Esophagus muscularis mucosa (tissue), 4 donors: ENCODE data around the gene SAMD3. TPM values are rescaled to one million over a fixed set of nuclear protein-coding genes. Genes with fewer than 3 reads are reported as not detected.
"Not testable (repeated sequence)": the region's sequence is repeated elsewhere in the genome, so short reads cannot be mapped to it uniquely, and the experiment has no call there.

Experiments
- DNase-seq: peaks from one replicate; pipeline ENCODE4 v3.0.0-alpha.2; 2017; ENCODE audit errors: extremely low spot score
- H3K27ac ChIP-seq, 4 donors: fragments of 200-600 bp; sonication (generic); replicated peaks in 1 of 4; 1 replicate in 3 of 4; 2 replicates in 1 of 4; pipeline ENCODE4 v1.5.1; 2016 to 2019; ENCODE audit warnings: mild to moderate bottlenecking in 1 of 4
- H3K27me3 ChIP-seq, 4 donors: fragments of 200-600 bp; sonication (generic); one replicate each; pipeline versions ENCODE4 v1.5.1 to v1.6.0; 2016 to 2019
- H3K36me3 ChIP-seq, 4 donors: fragments of 200-600 bp; sonication (generic); one replicate each; pipeline ENCODE4 v1.5.1; 2016 to 2019
- H3K4me1 ChIP-seq, 4 donors: fragments of 200-600 bp; sonication (generic); one replicate each; pipeline ENCODE4 v1.5.1; 2016 to 2019
- H3K4me3 ChIP-seq, 4 donors: fragments of 200-600 bp; sonication (generic); 1 replicate in 2 of 4; 2 replicates in 2 of 4; pipeline ENCODE4 v1.5.1; 2016 to 2019; ENCODE audit warnings: mild to moderate bottlenecking in 4 of 4, moderate library complexity in 1 of 4
- H3K9me3 ChIP-seq, 4 donors: fragments of 200-600 bp; sonication (generic); 1 replicate in 3 of 4; 2 replicates in 1 of 4; pipeline ENCODE4 v1.5.1; 2016 to 2019
- CTCF ChIP-seq, 3 experiments: fragments of 200-600 bp in 2 of 3; fragments of 450-650 bp in 1 of 3; sonication (generic) in 2 of 3; IDR thresholded peaks; one replicate each; pipeline ENCODE4 v1.5.1; 2017 to 2019; ENCODE audit warnings: antibody characterized with exemption in 3 of 3, mild to moderate bottlenecking in 2 of 3, moderate library complexity in 1 of 3
- EP300 ChIP-seq: sonication (generic); formaldehyde crosslinking; IDR thresholded peaks from one replicate; pipeline ENCODE4 v1.6.1; 2017; ENCODE audit warnings: antibody characterized with exemption
- POLR2A ChIP-seq: fragments of 450-650 bp; IDR thresholded peaks from one replicate; pipeline ENCODE4 v1.6.1; 2017; ENCODE audit warnings: antibody characterized with exemption, moderate library complexity, mild to moderate bottlenecking, low read depth
- POLR2AphosphoS5 ChIP-seq, 2 donors: sonication (generic); formaldehyde crosslinking; IDR thresholded peaks; one replicate each; pipeline ENCODE4 v1.6.1; 2017; ENCODE audit warnings: antibody characterized with exemption in 2 of 2
- WGBS: methylation state at CpG from one replicate; pipeline ENCODE4 v1.1.5; 2018; 5-methylcytosine and 5-hydroxymethylcytosine counted together
- intact Hi-C: fragments of 100-400 bp; cut with DNase I; formaldehyde crosslinking; loops from one replicate; pipeline ENCODE4 v1.15.1; 2023
- total RNA-seq, 4 donors: library from RNA; depleted of rRNA; stranded (reverse); fragments of >200 nt; gene quantifications; one replicate each; pipeline versions ENCODE4 v1.1.0 to v1.2.1, GENCODE V29; 2016

Gene SAMD3
- total RNA-seq, 4 donors from 2014 or later, result 0.39 to 2.7 TPM; not detected in 2

- DNase-seq, result no peak
- Histone ChIP-seq H3K36me3 (no peaks in the 10 kb centered on the region), H3K4me1 (no peaks in the 10 kb centered on the region), H3K27ac (no peak overlapping the region), H3K4me3 (no peak overlapping the region), H3K27me3 (no peaks in the 10 kb centered on the region), H3K9me3 (peaks cover 0 to 5% (median 0%) of the 10 kb centered on the region in 4 donors)
- 73% methylated on average over 7 of the region's 7 CpGs for WGBS
- TF ChIP-seq POLR2A, result no peak
- TF ChIP-seq EP300, result no peak
- no peak for TF ChIP-seq CTCF (IDR thresholded peaks at IDR 0.05)
- TF ChIP-seq POLR2AphosphoS5 (IDR thresholded peaks at IDR 0.05), result no peak
- intact Hi-C loops, result no loop called here
Measured at GRCh38 chr6:130200020-130200419, 22.7 kb downstream of the SAMD3 start.

- WGBS, result 83% methylated on average over 2 of the region's 2 CpGs
- DNase-seq, result peak; percentile 85
- Histone ChIP-seq H3K36me3 (no peaks in the 10 kb centered on the region), H3K9me3 (peaks cover 0 to 5% (median 0%) of the 10 kb centered on the region in 4 donors), H3K4me3 (no peak overlapping the region), H3K27ac (no peak overlapping the region), H3K27me3 (no peaks in the 10 kb centered on the region), H3K4me1 (no peaks in the 10 kb centered on the region)
- TF ChIP-seq POLR2AphosphoS5 (IDR thresholded peaks at IDR 0.05) (no peak), CTCF (IDR thresholded peaks at IDR 0.05) (no peak), POLR2A (no peak), EP300 (no peak)
- intact Hi-C loops, result no loop called here
Measured at GRCh38 chr6:130198483-130199035, 24.2 kb downstream of the SAMD3 start.

DNA sequence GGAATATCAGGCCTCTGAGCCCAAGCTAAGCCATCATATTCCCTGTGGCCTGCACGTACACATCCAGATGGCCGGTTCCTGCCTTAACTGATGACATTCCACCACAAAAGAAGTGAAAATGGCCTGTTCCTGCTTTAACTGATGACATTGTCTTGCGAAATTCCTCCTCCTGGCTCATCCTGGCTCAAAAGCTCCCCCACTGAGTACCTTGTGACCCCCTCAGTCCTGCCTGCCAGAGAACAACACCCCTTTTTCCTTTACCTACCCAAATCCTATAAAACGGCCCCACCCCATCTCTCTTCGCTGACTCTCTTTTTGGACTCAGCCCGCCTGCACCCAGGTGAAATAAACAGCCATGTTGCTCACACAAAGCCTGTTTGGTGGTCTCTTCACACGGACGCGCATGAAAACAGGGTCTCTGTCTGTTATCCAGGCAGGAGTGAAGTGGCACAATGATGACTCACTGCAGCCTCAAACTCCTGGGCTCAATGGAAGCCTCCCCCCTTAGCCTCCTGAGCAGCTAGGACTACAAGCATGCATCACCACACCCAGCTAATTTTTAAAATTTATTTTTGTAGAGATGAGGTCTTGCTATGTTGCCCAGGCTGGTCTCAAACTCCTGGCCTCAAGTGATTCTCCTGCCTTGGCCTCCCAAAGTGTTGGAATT is 24.8 kb downstream of the SAMD3 start:
- WGBS, result 90% methylated on average over 9 of the region's 9 CpGs
- H3K27me3 ChIP-seq, H3K36me3 ChIP-seq, H3K27ac ChIP-seq, H3K4me1 ChIP-seq, intact Hi-C loops, H3K4me3 ChIP-seq, H3K9me3 ChIP-seq: not testable (repeated sequence)
- DNase-seq, result peak; percentile 60

GRCh38 chr6:130194434-130194833 is 28.3 kb downstream of the SAMD3 start:
- H3K4me3 ChIP-seq, H3K36me3 ChIP-seq, H3K4me1 ChIP-seq, DNase-seq, H3K9me3 ChIP-seq, intact Hi-C loops, H3K27ac ChIP-seq, H3K27me3 ChIP-seq: not testable (repeated sequence)
- WGBS, result 68% methylated on average over 2 of the region's 4 CpGs

DNA sequence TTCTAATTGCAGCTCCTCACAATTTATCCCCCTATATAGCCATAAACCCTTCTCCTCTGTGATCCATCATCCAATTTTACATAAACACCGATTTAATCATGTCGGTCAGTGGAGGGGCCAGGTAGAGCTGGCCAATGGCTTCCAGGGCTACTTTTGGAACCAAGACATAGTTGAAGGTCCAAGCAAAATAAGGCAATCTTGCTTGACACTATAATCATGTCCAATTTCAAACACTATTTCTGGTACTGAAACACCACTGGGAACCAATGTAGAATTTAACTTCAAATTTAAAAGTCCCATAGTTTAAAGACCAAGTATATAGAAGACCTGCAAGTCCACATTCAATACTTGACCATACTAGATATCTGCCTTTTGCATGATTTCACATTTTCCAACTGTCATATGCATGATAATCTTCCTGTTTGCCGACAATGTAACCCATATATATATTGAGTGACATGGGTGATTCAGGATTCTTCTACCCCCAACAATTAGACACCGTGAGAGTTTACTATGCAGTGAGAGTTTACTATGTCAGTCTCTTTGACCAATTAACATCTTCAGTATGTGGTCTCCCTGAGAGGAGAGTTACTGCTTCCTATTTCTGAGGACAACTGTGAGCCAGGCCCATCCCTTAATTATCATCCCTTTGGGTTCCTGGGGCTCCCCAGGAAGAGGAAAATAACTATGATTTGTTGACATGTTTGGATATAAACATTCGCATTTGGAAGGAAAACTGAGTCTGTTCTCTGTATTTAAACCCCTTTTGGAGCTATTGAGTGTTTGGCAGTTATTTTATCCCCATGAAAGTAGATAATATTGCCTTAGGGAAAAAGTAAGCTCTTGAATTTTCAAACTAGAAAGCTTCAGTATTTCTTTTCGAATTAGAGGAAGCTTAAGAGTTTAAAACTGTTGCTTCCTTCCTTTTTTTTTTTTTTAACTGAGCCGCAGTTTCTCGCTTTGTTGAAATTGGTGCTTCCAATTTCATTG is 31.8 kb downstream of the SAMD3 start:
- Histone ChIP-seq H3K4me1 (no peaks in the 10 kb centered on the region), H3K27ac (no peak overlapping the region), H3K9me3 (no peaks in the 10 kb centered on the region), H3K36me3 (no peaks in the 10 kb centered on the region), H3K4me3 (no peak overlapping the region), H3K27me3 (no peaks in the 10 kb centered on the region)
- intact Hi-C loops, result no loop called here
- DNase-seq, result no peak
- WGBS, result 69% methylated on average over 8 of the region's 8 CpGs
- no peak for TF ChIP-seq POLR2AphosphoS5 (IDR thresholded peaks at IDR 0.05)
- TF ChIP-seq EP300, result no peak
- TF ChIP-seq POLR2A, result no peak
- no peak for TF ChIP-seq CTCF (IDR thresholded peaks at IDR 0.05)
